HCT116 (cell line): Measurements from ENCODE around the gene SCN3B. TPM values are rescaled to one million over a fixed set of nuclear protein-coding genes. Genes with fewer than 3 reads are reported as not detected.

Experiments
- ATAC-seq: fragments of 200-7000 bp; cut with Tn5 transposase; 2 replicates; pipeline ENCODE4 v1.9.1; 2020; ENCODE audit warnings: mild to moderate bottlenecking, moderate library complexity
- BruUV-seq: library from RNA; stranded (reverse); fragments of 400-500 nt; replicated peaks from 2 replicates; lab custom pipeline; 2021; lab: Mats Ljungman, UMichigan
- CTCF ChIA-PET: fragments of 300-600 bp; sonication (Branson Sonifier 250); formaldehyde crosslinking; loops from one replicate; lab custom pipeline; 2021; ENCODE audit warnings: antibody characterized with exemption; lab: Charles Lee
- POLR2A ChIA-PET: fragments of 300-600, 350-600 bp; sonication (Branson Sonifier 250); formaldehyde crosslinking; loops from one replicate; lab custom pipeline; 2021; ENCODE audit warnings: antibody characterized with exemption; lab: Charles Lee
- RAD21 ChIA-PET, 2 experiments: fragments of 300-600 bp; sonication (Branson Sonifier 250); formaldehyde crosslinking; loops; one replicate each; lab custom pipeline; 2023; ENCODE audit warnings: low total read pairs in 2 of 2; ENCODE audit not compliant: uncharacterized antibody in 2 of 2, unreplicated experiment in 2 of 2, low non-redundant PET in 1 of 2; lab: Charles Lee
- DNase-seq: peaks from one replicate; pipeline ENCODE4 v3.0.0-alpha.2; 2010; ENCODE audit warnings: low read depth, low spot score
- H2AFZ ChIP-seq: fragments of 200-600 bp; shearing (Covaris generic), sonication (generic); 2 replicates; pipeline ENCODE4 v1.6.1; 2017; ENCODE audit warnings: low read depth, mixed run types, mixed read lengths, antibody characterized with exemption, low read length; ENCODE audit not compliant: poor library complexity, severe bottlenecking
- H3K27ac ChIP-seq: 2 replicates; pipeline ENCODE4 v1.5.1; 2012; ENCODE audit warnings: low read depth, low read length
- H3K27me3 ChIP-seq: fragments of 200-600 bp; sonication (generic); 2 replicates; pipeline ENCODE4 v1.6.1; 2016; ENCODE audit warnings: mixed run types, low read length, mixed read lengths; ENCODE audit not compliant: insufficient read depth
- H3K36me3 ChIP-seq, 2 experiments: fragments of 200-500 bp in 1 of 2; fragments of 200-600 bp in 1 of 2; sonication (Bioruptor generic) in 1 of 2; sonication (generic) in 1 of 2; 2 replicates each; pipeline versions ENCODE4 v1.5.1 to v1.6.1; 2014 to 2016; ENCODE audit warnings: low read length in 2 of 2, inconsistent platforms in 1 of 2, mixed read lengths in 1 of 2, mixed run types in 1 of 2; ENCODE audit not compliant: insufficient read depth in 2 of 2, control insufficient read depth in 1 of 2
- H3K4me1 ChIP-seq, 2 experiments: fragments of 200-600 bp in 1 of 2; sonication (generic) in 1 of 2; 2 replicates each; pipeline versions ENCODE4 v1.5.1 to v1.6.1; 2012 to 2017; ENCODE audit warnings: low read length in 2 of 2, inconsistent platforms in 1 of 2, mild to moderate bottlenecking in 1 of 2, mixed read lengths in 1 of 2, mixed run types in 1 of 2, moderate library complexity in 1 of 2; ENCODE audit not compliant: insufficient read depth in 2 of 2, control insufficient read depth in 1 of 2
- H3K4me2 ChIP-seq: fragments of 200-600 bp; sonication (generic); 2 replicates; pipeline ENCODE4 v1.6.1; 2017; ENCODE audit warnings: mixed run types, low read length, mixed read lengths
- H3K4me3 ChIP-seq, 2 experiments: fragments of 200-600 bp in 1 of 2; sonication (generic) in 1 of 2; replicated peaks in 1 of 2; 2 replicates each; pipeline ENCODE4 v1.5.1; 2011 to 2016; ENCODE audit warnings: low read length in 2 of 2, control low read depth in 1 of 2, low read depth in 1 of 2, mild to moderate bottlenecking in 1 of 2, mixed read lengths in 1 of 2, mixed run types in 1 of 2
- H3K79me2 ChIP-seq: fragments of 200-600 bp; sonication (generic); 2 replicates; pipeline ENCODE4 v1.6.1; 2017; ENCODE audit warnings: mild to moderate bottlenecking, mixed run types, low read length, moderate library complexity, mixed read lengths; ENCODE audit not compliant: insufficient read depth
- H3K9ac ChIP-seq: fragments of 200-600 bp; sonication (generic); 2 replicates; pipeline ENCODE4 v1.6.1; 2016; ENCODE audit warnings: low read length, mixed read lengths
- H3K9me2 ChIP-seq: fragments of 200-600 bp; sonication (generic), shearing (Covaris generic); 2 replicates; pipeline ENCODE4 v1.6.1; 2017; ENCODE audit warnings: mixed run types, mild to moderate bottlenecking, moderate library complexity; ENCODE audit not compliant: insufficient read depth
- H3K9me3 ChIP-seq, 2 experiments: fragments of 200-500 bp in 1 of 2; fragments of 200-600 bp in 1 of 2; sonication (Bioruptor generic) in 1 of 2; sonication (generic) in 1 of 2; 2 replicates each; pipeline ENCODE4 v1.6.1; 2014 to 2017; ENCODE audit warnings: low read length in 2 of 2, mixed read lengths in 2 of 2, inconsistent platforms in 1 of 2, low read depth in 1 of 2, mild to moderate bottlenecking in 1 of 2, mixed run types in 1 of 2, moderate library complexity in 1 of 2; ENCODE audit not compliant: control insufficient read depth in 1 of 2, insufficient read depth in 1 of 2
- H4K20me1 ChIP-seq: fragments of 200-600 bp; sonication (generic), shearing (Covaris generic); 2 replicates; pipeline ENCODE4 v1.6.1; 2017; ENCODE audit warnings: mixed run types, mild to moderate bottlenecking, moderate library complexity; ENCODE audit not compliant: insufficient read depth
- FOSL1 ChIP-seq: IDR thresholded peaks from 2 replicates; pipeline ENCODE4 v1.6.1; 2012; ENCODE audit warnings: low read depth
- JUND ChIP-seq: IDR thresholded peaks from 2 replicates; pipeline ENCODE4 v1.6.1; 2012
- ZNF274 ChIP-seq: fragments of 200-500 bp; sonication (Bioruptor generic); IDR thresholded peaks from 2 replicates; pipeline ENCODE4 v1.6.1; 2014; ENCODE audit warnings: mild to moderate bottlenecking, low read depth, low read length, inconsistent platforms
- intact Hi-C: fragments of 100-400 bp; cut with micrococcal nuclease; formaldehyde crosslinking; loops from 2 replicates; pipeline ENCODE4 v1.10.0; 2022
- total RNA-seq: library from RNA; stranded (reverse); gene quantifications from one replicate; pipeline ENCODE4 v1.2.1, GENCODE V29; 2021; ENCODE audit not compliant: unreplicated experiment
- TF ChIP-seq, protein P1 (sequence below): IDR thresholded peaks from 2 replicates; pipeline ENCODE4 v1.6.1; 2012

SCN3B gene
- total RNA-seq, 1 experiment from 2014 or later: 0.05 TPM

- ChIA-PET CTCF (interaction anchor here (0.9 to 1.0 kb wide), 2 partner anchors 10 to 57 kb away, joined by 3 read pairs; no protein-coding TSS in a partner anchor), POLR2A (no interaction called here), RAD21 (no interaction called here)
- Histone ChIP-seq H4K20me1 (no peaks in the 10 kb centered on the region), H3K4me1 (peaks cover 0 to 4% of the 10 kb centered on the region in 2 experiments; a peak in 1 of 4 replicates), H3K36me3 (no peaks in the 10 kb centered on the region), H2AFZ (no peak overlapping the region), H3K9ac (no peak overlapping the region), H3K9me3 (no peaks in the 10 kb centered on the region), H3K9me2 (no peaks in the 10 kb centered on the region), H3K27me3 (peaks cover 57% of the 10 kb centered on the region), H3K4me3 (no peak overlapping the region), H3K4me2 (no peak overlapping the region), H3K79me2 (no peaks in the 10 kb centered on the region), H3K27ac (no peak overlapping the region)
- DNase-seq (no peak), ATAC-seq (no peak)
- BruUV-seq: no TSS peak
- no peak for TF ChIP-seq JUND
- TF ChIP-seq FOSL1: no peak
- intact Hi-C loops: no loop called here
Observed at GRCh38 chr11:123650901-123651300, 3.5 kb downstream of the SCN3B start.

DNA sequence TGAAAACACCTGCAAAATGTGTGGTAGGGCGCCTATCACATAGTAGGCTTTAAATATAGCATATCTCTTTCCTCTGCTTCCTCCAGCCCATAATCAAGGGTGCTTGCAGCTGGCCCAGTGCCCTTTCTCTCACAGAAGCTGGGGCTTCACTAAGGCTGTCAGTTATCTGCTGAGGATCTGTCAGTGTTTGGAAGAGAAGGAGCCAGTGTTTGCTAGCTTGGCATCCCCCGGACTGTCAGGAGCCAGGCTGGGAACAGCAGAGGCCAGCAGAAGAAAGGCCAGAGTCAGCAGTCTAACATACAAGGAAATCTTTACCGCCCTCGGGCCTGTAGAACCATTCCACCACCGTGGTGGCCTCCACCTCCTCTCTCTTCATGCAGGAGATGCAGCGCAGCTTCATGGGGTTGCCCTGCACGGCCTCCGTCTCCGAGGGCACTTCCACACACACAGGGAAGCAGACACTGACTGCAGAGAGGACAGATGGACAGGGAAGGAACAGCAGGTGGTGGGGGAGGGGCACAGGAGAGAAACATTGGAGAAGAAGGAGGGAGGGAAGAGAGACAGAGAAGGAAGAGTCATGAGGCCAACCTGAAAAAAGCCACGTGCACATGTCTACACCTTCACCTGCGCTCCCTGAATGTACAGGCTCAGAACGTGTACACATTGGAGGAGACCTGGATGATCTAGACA, 9.0 kb downstream of the SCN3B start:
- DNase-seq (no peak), ATAC-seq (no peak)
- intact Hi-C loops: no loop called here
- no TSS peak for BruUV-seq
- no peaks in the 10 kb centered on the region for H3K79me2 ChIP-seq
- H3K9ac ChIP-seq: no peak overlapping the region
- H3K27me3 ChIP-seq: peaks cover 43% of the 10 kb centered on the region
- no peak overlapping the region for H3K4me2 ChIP-seq
- H2AFZ ChIP-seq: no peak overlapping the region
- H3K9me3 ChIP-seq: no peaks in the 10 kb centered on the region
- peaks cover 0 to 5% of the 10 kb centered on the region in 2 experiments; a peak in 1 of 4 replicates for H3K4me1 ChIP-seq
- RAD21 ChIA-PET: no interaction called here
- CTCF ChIA-PET: interaction anchor here (0.6 to 2.9 kb wide), 3 partner anchors 61 to 540 kb away, joined by 3 to 11 read pairs (median 3); no protein-coding TSS in a partner anchor
- H3K36me3 ChIP-seq: no peaks in the 10 kb centered on the region
- TF ChIP-seq, protein P1, sequence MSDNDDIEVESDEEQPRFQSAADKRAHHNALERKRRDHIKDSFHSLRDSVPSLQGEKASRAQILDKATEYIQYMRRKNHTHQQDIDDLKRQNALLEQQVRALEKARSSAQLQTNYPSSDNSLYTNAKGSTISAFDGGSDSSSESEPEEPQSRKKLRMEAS: no peak
- no peak for TF ChIP-seq FOSL1
- TF ChIP-seq ZNF274: no peak
- POLR2A ChIA-PET: no interaction called here
- no peak overlapping the region for H3K4me3 ChIP-seq
- H3K27ac ChIP-seq: no peak overlapping the region
- no peaks in the 10 kb centered on the region for H3K9me2 ChIP-seq
- no peaks in the 10 kb centered on the region for H4K20me1 ChIP-seq
